ENCODE results near the gene MMP13. TPM values are rescaled to one million over a fixed set of nuclear protein-coding genes. Genes with fewer than 3 reads are reported as not detected.

MMP13 gene
- total RNA-seq, 1 experiment from 2014 or later = 0.17 TPM

Other genes starting within 250 kb of the MMP13 start
- gene MMP27, start 250.0 kb downstream of the MMP13 start, total RNA-seq (2014; rRNA removed; shearing (Covaris generic)) = not detected in 2 replicates
- not detected in 2 replicates for gene MMP8, start 230.8 kb downstream of the MMP13 start, total RNA-seq (2014; rRNA removed; shearing (Covaris generic))
- gene MMP10, start 175.1 kb downstream of the MMP13 start, total RNA-seq (2014; rRNA removed; shearing (Covaris generic)) = not detected in 2 replicates
- gene MMP1, start 157.6 kb downstream of the MMP13 start, total RNA-seq (2014; rRNA removed; shearing (Covaris generic)) = 1.8 and 1.9 TPM in 2 replicates
- 0.11 and 0.36 TPM in 2 replicates for gene MMP3, start 112.1 kb downstream of the MMP13 start, total RNA-seq (2014; rRNA removed; shearing (Covaris generic))
- gene MMP12, start 80.8 kb downstream of the MMP13 start, total RNA-seq (2014; rRNA removed; shearing (Covaris generic)) = 0.24 and 1.3 TPM in 2 replicates
- 131 and 184 TPM in 2 replicates for gene DCUN1D5, start 136.4 kb upstream of the MMP13 start, total RNA-seq (2014; rRNA removed; shearing (Covaris generic))
- gene DYNC2H1, start 153.7 kb upstream of the MMP13 start, total RNA-seq (2014; rRNA removed; shearing (Covaris generic)) = 9.6 and 14.1 TPM in 2 replicates